Keratinocyte (primary cell): Measurements from ENCODE around the gene TMEM132A.

Source experiments
- CTCF ChIP-seq, 3 experiments: IDR thresholded peaks in 1 of 3; conservative IDR thresholded peaks in 1 of 3; optimal IDR thresholded peaks in 1 of 3; 2 replicates in 2 of 3; 3 replicates in 1 of 3; pipeline versions ENCODE3 to v1.5.1; 2011; ENCODE audit warnings: low read length in 3 of 3, mild to moderate bottlenecking in 3 of 3, moderate library complexity in 2 of 3, control low read depth in 1 of 3, inconsistent platforms in 1 of 3; ENCODE audit not compliant: insufficient read depth in 2 of 3; ENCODE audit errors: extremely low read depth in 1 of 3
- EZH2 ChIP-seq: IDR thresholded peaks from one replicate; pipeline ENCODE4 v1.6.1; 2012; ENCODE audit warnings: inconsistent platforms, mild to moderate bottlenecking, low read length, moderate library complexity

- TF ChIP-seq CTCF (optimal IDR thresholded peaks at IDR 0.05 in 1 of 3, IDR thresholded peaks at IDR 0.05 in 1 of 3, conservative IDR thresholded peaks at IDR 0.05 in 1 of 3; ENCODE audit: extremely low read depth in 1 of 3, insufficient read depth in 2 of 3, low read length in 3 of 3) (no peak), EZH2 (no peak)
These were observed 11.9 kb upstream of the TMEM132A start for GRCh38 chr11:60912223-60912850.
